ENCODE measurements around the gene MTMR2. TPM values are rescaled to one million over a fixed set of nuclear protein-coding genes. Genes with fewer than 3 reads are reported as not detected.

The MTMR2 gene
- total and polyA plus RNA-seq, 10 of the 15 experiments (the other 5 are each of a cell fraction or from before 2014, with no cell fraction given): 7.6 to 46.6 (median 22.5) TPM

- no peak for TF ChIP-seq ZBTB11 (CRISPR knock-in tag; IDR thresholded peaks at IDR 0.05)
- TF ChIP-seq RELA (IDR thresholded peaks at IDR 0.05; ENCODE audit: borderline replicate concordance, partially characterized antibody): no peak
Observed at GRCh38 chr11:95827696-95828095, 96.2 kb downstream of the MTMR2 start (continued).

- Histone ChIP-seq H3K4me2 (ENCODE audit: control insufficient read depth, insufficient read depth) (no peak overlapping the region), H3K4me1 (ENCODE audit: control insufficient read depth, insufficient read depth, low read length) (no peaks in the 10 kb centered on the region), H3K9ac (ENCODE audit: control insufficient read depth, insufficient read depth, low read length) (no peak overlapping the region), H4K20me1 (ENCODE audit: control insufficient read depth, insufficient read depth) (no peaks in the 10 kb centered on the region), H3K9me3 (replicated peaks; ENCODE audit: control insufficient read depth, insufficient read depth, low read length) (no peaks in the 10 kb centered on the region), H3K4me3 (no peak overlapping the region), H3K36me3 (ENCODE audit: control insufficient read depth in 2 of 2, insufficient read depth in 2 of 2, low read length in 1 of 2) (peaks cover 0 to 16% of the 10 kb centered on the region in 2 experiments; a peak in 3 of 4 replicates), H3K27me3 (replicated peaks in 1 of 2; ENCODE audit: control insufficient read depth in 2 of 2, insufficient read depth in 2 of 2, low read length in 1 of 2) (no peaks in the 10 kb centered on the region), H2AFZ (ENCODE audit: control insufficient read depth, low read depth, low read length) (no peak overlapping the region), H3K27ac (ENCODE audit: control insufficient read depth, insufficient read depth) (no peak overlapping the region), H3K79me2 (ENCODE audit: control insufficient read depth, insufficient read depth, low read length) (no peaks in the 10 kb centered on the region)
- ChIA-PET POLR2A (no interaction called here), RAD21 (ENCODE audit: unreplicated experiment) (no interaction called here), SMC1A (ENCODE audit: uncharacterized antibody, unreplicated experiment) (interaction anchor here (0.7 to 1.4 kb wide), 4 partner anchors 8 to 57 kb away, joined by 3 to 5 read pairs (median 4); no protein-coding TSS in a partner anchor), CTCF (interaction anchor here (0.9 to 1.5 kb wide), 6 partner anchors 8 to 572 kb away, joined by 3 to 10 read pairs (median 4); partner anchors contain the start of gene CEP57)
- intact Hi-C loops (cut with micrococcal nuclease; ENCODE audit: unreplicated experiment): no loop called here
- WGBS (ENCODE audit: insufficient coverage, insufficient replicate concordance, low lambda C conversion rate, missing lambda C conversion rate): 94% methylated on average over 2 of the region's 2 CpGs
- DNase-seq (ENCODE audit: low read depth, low spot score): no peak
- no peak for ATAC-seq
- no TSS peak for BruUV-seq (replicated peaks)
- in situ Hi-C loops (cut with MboI): no loop called here
- FAIRE-seq: no peak
- no peak for TF ChIP-seq REST (IDR thresholded peaks at IDR 0.05; ENCODE audit: low read depth, low read length)
- no peak for TF ChIP-seq POLR2AphosphoS5 (IDR thresholded peaks at IDR 0.05; ENCODE audit: low read length)
- TF ChIP-seq E2F8 (IDR thresholded peaks at IDR 0.05; ENCODE audit: low read depth, partially characterized antibody): no peak
- TF ChIP-seq ZNF622 (IDR thresholded peaks at IDR 0.05): no peak
- TF ChIP-seq NR2C1 (IDR thresholded peaks at IDR 0.05): no peak
- no peak for TF ChIP-seq ZNF24 (IDR thresholded peaks at IDR 0.05)
- TF ChIP-seq ZNF384 (IDR thresholded peaks at IDR 0.05; ENCODE audit: borderline replicate concordance, low read depth, low read length): no peak
- TF ChIP-seq PML (IDR thresholded peaks at IDR 0.05; ENCODE audit: low read length): no peak
- no peak for TF ChIP-seq TCF7 (IDR thresholded peaks at IDR 0.05; ENCODE audit: borderline replicate concordance)
- no peak for TF ChIP-seq GABPA (IDR thresholded peaks at IDR 0.05; ENCODE audit: low read depth)
- no peak for TF ChIP-seq CBX3 (IDR thresholded peaks at IDR 0.05; ENCODE audit: borderline replicate concordance, low read depth)
- no peak for TF ChIP-seq CBX5 (IDR thresholded peaks at IDR 0.05; ENCODE audit: low read depth)
- no peak for TF ChIP-seq HDAC6 (IDR thresholded peaks at IDR 0.05; ENCODE audit: unreplicated experiment)
Observed at GRCh38 chr11:95821640-95822039, 102.3 kb downstream of the MTMR2 start.
